H4 (cell line): ENCODE measurements around the gene FYB2. TPM values are rescaled to one million over a fixed set of nuclear protein-coding genes. Genes with fewer than 3 reads are reported as not detected.
A peak's percentile ranks its signal among the peaks of the same experiment; 100 is the strongest.

Experiments
- DNase-seq: peaks from one replicate; pipeline ENCODE4 v3.0.0-alpha.2; 2015; ENCODE audit warnings: low spot score
- total RNA-seq: library from RNA; depleted of rRNA; stranded (reverse); fragments of >200 nt; shearing (Covaris generic); gene quantifications from 2 replicates; pipeline ENCODE4 v1.2.3, GENCODE V29; 2014; rRNA removed

Gene FYB2
- total RNA-seq, 1 experiment from 2014 or later = not detected

DNA sequence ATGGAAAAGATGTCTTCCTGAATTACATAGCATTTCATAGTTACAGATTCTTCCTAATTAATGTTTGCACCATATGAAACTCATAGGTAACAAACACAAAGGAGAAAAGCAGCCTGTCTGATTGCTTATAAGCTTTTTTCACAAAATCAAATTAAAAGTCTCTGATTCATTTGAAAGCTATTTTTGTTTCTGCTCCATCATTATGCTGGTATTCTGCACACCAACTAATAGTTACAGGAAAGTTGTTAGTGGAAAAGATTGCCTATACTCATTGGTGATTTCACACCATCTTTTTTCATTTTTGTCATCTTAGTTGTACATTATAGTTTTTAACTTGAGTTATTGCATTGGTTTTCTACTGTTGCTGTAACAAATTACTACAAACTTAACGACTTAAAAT lies 104.0 kb downstream of the FYB2 start:
- DNase-seq = no peak

DNA sequence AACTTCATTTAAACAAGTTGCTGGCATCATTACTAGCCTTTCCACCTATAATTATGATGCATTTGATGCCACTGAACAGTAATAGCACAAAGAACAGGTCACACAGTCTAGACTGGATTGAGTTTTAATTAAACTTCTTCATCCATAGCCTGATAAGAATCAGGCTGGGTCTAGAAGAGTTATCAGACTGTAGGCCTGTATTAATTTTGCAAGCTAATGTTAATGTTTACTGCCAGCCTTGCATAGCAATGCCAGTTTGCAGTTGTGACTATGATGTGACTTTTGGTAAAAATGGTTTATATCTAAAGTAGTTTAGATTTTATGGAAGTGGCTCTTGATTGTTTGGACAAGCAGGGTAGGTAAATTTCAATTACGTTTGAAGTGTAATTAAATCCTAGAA lies 106.1 kb downstream of the FYB2 start:
- DNase-seq = no peak

DNA sequence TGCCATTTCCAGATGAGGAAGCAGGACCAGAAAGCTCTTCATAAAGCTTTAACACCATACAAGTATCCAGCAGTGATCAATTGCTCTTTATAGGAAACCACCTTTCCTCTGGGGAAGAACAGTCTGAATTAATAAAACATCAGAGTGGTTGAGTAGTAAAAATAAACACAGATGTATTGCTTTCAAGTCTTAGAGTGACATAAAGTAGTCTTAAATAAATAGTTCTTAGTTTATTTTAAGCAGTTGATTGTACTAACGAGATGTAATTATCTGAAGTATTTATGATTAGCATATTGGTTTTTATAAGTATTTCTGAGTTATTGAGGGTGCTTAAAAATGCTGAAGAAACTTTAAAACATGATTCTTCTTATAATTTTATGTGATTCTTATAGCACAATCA lies 107.1 kb downstream of the FYB2 start:
- DNase-seq = no peak

DNA sequence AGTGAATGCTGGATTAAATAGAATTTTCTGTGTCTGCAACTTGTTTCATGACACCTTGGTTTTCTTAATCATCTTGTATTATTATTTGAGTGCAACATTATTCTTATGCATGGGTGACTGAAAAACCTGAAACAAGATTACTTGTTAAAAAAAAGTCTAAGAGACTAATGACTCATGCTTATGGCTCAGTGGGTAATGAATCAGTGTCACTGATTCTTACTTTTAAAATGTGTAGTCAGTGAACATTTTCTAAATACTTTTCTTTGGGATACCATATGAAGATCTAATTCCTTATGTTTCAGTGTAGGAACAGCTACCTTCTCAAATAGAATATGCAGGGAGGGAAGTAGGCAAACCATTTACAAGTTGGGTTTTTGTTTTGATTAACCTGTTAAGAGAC lies 108.6 kb downstream of the FYB2 start:
- peak; percentile 21 for DNase-seq

DNA sequence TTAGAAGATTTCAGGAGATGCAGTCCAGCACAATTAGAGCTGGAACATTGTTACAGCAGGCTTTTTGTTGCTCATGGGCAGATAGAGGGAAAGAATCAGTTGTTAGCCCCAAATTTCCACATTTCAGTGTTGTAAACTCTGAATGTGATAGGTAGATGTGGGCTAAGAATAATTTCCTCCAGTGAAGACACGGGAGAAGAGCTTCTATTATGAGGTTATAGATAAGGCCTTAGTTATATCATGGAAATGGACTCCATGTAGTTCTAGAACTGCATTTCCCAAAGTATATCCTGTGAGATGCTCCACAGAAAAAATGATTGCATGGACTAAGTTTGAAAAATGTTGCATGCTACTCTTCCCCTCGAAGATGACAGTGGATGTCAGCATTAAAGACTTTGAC lies 109.2 kb downstream of the FYB2 start:
- no peak for DNase-seq

DNA sequence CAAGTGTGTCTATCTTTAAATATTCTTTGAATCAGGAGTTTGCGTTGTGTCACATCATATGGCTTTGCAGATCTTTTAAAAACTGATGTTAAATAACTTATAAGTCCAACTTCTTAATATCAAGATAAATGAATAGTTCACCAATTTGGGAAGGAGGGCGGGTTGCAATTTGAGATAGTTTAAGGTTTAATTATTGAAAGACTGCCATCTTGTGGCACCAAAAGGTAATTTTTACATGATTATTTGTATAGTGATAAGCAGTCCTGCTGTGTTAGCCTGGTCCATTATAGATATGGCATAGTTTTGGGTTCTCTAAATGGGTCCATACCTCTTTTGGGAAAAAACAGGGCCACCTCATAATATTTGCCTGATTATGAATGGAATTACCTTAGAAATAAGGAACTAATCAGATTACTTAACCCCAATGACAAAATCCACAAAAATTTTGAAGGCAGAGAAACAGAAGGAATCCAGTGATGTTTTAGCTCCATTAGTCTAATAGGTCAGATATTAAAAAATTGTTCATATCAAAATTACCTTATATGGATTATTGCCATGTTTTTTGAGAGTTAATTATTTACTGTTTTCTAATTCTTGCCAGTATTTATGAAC lies 109.8 kb downstream of the FYB2 start:
- DNase-seq = peak; percentile 51

DNA sequence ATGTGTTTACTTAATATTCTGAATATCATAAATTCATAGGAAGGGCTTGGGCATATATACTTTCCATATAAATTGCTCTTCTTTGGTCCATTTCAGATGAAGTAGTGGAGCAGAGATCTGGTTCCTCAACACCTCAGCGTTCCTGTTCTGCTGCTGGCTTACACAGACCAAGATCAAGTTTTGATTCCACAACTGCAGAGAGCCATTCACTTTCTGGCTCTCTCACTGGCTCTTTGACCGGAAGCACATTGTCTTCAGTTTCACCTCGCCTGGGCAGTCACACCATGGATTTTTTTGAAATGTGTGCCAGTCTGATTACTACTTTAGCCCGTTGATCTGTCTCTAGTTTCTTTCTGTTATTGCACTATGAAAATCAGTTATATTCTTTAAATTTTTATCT lies 111.8 kb downstream of the FYB2 start:
- DNase-seq = no peak

DNA sequence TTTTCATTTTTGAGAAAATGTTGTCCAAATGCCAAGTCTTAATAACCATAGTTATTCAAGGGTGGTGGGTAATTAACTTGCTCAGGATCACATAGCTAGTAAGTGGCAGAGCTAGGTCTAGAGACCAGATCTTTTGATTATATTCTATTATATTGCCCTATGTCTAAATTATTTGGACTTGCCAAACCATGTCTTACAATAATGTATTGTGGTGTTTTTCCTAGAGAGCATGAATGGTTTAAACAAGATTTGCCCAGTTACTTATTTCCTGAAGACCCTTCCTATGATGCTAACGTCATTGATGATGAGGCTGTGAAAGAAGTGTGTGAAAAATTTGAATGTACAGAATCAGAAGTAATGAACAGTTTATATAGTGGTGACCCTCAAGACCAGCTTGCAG lies 115.5 kb downstream of the FYB2 start:
- no peak for DNase-seq

DNA sequence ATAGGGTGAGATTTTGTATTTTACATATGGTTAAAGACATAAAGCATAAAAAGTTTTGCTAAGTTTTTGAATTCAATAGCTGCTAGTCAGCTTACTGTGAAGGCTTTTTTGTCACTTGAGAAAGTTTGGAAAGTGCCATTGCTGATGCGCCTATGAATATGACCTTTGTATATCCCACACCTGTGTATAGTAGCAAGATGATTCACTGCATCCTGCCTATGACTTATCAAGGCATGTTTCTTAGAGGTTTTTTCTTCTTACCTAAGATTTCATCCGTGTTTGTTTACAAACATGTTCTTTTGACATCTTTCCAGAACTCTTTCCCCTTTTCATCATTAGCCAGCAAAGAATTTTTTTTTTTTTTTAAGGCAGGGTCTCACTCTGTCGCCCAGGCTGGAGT lies 122.5 kb downstream of the FYB2 start:
- DNase-seq = peak; percentile 7

DNA sequence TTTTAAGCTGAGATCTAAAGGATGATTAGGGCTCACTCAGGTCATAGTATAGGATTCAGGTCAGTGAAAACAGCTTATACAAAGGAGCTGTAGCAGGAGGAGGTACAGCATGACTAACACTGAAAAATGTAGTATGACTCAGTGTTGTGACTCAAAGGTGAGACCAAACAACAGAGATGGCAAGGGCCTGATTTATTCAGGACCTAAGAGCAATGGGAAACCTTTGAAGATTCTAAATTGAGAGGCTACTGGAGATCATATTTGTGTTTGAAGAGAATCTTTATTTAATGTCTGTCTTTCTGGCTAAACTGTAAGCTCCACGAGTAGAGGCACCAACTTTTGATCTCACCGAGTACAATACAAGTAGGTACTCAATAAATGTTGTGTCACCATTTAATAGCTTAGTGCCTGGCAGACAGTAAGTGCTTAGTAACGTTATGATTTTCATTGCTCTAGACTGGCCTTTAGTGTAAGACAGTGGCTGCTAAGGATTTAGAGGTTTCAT lies 130.6 kb downstream of the FYB2 start:
- peak; percentile 83 for DNase-seq

DNA sequence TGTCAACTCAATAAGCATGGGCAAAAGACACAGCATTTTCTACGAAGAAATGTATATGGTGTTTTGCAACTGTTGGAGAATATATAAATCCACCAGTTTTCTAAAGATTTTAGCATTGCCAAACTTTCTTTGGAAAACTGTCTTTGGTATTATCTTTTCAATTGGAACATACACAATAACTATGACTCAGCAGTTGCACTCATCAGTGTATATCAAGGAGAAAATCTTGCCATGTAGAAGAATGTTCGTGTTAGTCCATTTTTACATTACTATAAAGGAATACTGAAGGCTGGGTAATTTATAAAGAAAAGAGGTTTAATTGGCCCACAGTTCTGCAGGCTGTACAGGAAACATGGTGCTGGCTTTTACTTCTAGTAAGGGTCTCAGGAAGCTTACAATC lies 133.0 kb downstream of the FYB2 start:
- no peak for DNase-seq

DNA sequence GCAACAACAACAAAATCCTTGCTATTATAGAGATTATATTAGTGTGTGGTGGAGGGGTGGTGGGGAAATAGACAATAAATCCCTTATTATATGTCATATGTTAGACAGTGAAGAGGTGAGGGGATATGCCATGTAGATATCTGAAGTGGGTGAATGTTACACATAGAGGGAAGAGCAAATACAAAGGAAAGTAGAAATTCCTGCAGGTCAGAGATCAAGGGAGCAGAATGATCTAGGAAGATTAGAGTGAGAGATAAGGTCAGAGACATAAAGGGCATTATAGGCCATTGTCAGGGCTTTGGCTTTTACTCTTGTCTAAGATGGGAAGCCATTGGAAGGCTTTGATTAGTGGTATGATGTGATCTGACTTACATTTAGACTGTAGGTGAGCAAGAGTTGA lies 135.6 kb downstream of the FYB2 start:
- DNase-seq = no peak

DNA sequence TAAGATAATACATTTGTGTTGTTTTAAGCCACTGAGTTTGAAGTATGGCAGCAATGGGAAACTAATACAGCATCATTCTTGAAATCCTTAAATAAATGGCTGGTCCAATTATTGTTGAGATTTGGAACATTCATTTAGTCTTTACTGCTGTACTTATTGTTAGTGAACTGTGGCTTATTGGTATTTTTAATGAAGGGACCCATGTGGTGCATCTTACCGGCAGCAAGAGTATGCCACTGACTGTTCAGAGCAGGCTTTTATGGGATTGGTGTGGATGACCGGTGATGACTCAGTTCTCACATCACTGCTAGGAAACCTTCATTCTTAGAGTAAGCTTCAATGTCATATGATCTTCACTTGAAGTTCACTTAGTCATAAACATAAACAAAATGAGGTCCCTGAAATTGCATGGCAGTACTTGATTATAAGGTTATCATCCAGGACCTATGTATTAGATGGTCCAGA lies 142.6 kb downstream of the FYB2 start:
- peak; percentile 91 for DNase-seq

DNA sequence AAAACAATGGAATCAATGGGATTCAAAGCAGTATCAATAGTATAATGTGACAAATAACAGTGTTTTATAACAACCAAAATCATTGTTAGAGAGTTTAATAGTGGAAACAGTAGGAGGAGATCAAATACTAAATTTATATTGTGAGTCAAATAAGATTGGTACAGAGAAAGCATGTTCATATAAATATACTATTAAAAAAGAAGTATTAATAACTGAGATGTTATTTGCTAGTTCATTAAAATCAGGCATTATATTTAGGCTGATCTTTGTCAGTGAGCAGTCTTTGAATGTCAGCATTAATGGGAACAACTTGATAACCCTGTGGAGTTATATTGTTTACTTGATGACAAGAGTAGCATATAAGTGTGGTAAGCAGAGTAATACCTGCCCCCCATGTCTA lies 143.4 kb downstream of the FYB2 start:
- DNase-seq = no peak

DNA sequence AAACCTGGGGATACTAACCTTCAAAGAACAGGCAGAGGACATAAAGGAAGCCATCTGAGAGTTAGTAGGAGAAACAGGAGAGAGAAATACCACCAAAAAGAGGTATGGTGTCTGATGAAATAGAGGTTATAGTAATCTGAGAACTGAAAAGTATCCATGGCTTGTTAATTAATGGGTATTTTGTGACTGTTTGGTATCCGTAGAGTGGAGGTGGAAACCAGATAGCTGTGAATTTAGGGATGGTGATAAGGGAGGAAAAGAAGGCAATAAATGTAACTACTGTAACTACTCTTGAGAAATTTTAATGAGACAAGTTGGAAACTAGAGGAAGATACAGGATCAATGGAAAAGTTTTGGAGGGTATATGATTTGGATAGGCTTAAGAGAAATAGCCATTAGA lies 146.6 kb downstream of the FYB2 start:
- DNase-seq = no peak

DNA sequence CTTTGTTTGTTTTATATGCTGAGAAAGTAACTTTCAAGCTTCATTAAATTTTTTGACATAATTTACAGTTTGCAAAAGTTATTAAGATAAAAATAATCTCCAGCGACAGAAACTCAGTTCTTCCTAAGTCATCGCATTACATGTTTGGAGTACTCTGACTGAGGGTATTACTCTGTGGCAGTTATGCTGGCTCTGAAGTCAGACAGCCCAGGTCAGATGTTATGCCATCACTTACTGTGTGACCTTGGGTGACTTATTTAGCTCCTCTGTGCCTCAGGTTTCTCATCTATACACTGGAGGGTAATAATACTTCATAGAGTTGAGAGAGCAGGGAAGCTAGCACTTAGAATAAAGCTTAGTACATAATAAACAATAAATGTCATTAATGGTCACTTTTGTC lies 147.7 kb downstream of the FYB2 start:
- no peak for DNase-seq

DNA sequence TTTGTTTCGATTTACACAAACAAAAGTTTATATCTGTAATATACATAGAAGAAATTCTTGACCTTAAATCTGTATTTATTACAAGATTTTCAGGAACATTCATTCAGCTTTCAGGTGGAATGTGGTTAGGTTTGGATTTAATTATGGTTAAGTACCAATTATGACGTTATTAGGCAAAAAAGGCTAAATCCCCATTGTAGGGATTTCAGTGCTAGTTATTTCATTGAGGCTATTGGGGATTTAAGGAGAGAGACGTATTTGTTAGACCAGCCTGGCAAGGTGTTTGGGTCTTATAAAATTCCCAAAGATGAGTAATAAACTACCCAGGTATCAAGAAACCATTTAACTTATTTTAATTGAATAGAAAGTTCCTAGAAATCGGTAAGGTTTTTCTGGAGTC lies 148.1 kb downstream of the FYB2 start:
- DNase-seq = no peak

DNA sequence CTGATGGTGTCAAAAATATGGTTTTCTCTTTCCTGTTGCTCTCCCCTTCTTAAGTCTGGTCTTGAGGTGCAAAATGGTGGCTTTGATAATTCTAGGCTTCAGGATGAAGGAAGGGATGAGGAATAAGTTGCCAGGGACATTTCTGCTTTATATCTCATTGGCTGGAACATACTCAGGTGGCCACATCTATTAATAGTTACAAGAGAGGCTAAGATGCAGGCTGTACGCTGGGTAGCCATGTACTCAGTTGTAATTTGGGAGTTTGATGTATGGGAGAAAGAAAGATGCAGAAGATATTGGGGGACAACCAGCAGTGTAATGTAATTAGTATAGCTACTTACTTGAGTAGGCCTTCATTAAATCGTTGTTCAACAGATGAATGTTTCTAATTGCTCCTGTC lies 148.9 kb downstream of the FYB2 start:
- DNase-seq = no peak

Other genes starting within 250 kb of the FYB2 start
- gene PLPP3, start 239.8 kb downstream of the FYB2 start, total RNA-seq = 5.8 and 7.9 TPM in 2 replicates
- 2.2 and 3.5 TPM in 2 replicates for gene PRKAA2, start 174.1 kb downstream of the FYB2 start, total RNA-seq
- gene C8A, start 35.4 kb upstream of the FYB2 start, total RNA-seq = not detected in 2 replicates
- gene C8B, start 146.6 kb upstream of the FYB2 start, total RNA-seq = not detected in 2 replicates